ENCODE results near the gene SMYD3.
"Not testable (repeated sequence)": the region's sequence is repeated elsewhere in the genome, so short reads cannot be mapped to it uniquely, and the experiment has no call there.

SMYD3 gene

DNA sequence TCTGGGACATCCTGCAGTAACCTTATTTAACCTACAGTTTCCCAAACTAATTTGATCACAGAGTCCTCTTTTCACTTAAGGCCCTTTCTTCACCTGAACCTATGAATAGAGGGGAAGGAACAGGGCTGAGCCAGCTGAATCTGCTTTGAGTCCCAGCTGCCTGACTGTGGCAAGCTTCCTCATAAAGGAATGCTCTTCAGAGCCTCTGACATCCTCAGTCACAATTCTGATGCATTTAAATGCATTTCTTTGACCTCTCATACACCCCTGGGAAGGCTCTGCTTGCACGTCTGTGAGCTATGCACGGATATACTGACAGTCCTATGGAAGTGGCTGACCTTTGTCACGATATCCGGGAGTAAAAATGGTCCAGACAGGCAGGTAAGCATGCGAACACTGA, 673.1 kb downstream of the SMYD3 start:
- DNase-seq (ENCODE audit: low read depth): no peak

DNA sequence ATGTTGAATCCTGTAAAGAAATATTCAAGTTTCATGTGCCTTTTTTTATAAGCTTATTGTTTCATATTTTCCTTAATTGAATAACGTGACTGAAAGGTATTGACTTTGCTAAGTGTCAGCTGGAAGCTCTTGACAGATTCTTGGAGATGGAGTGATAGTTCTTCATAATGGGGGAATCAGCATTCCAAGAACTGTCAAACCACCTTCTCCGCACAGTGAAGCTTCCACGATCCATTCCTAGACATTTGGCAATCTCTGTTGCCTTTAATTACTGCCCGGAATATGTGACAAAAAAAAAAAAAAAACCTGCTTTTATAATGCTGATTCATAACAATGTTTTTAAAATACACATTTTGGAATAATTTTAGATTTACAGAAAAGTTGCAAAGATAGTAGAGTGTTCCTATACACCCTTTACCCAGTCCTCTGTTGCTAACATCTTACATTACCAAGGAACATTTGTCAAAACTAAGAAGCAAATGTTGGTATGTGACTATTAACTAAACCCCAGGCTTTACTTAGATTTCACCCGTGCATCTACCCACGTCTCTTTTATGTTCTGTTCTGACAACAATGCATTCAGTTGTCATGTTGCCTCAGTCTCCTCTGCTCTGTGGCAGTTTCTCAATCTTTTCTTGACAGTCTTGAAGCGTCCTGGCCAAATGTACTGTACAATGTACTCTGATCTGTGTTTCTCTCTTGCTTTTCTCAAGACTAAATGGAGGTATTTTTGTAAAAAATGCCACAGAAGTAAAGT, 674.1 kb downstream of the SMYD3 start:
- no peak for DNase-seq (ENCODE audit: low read depth)

DNA sequence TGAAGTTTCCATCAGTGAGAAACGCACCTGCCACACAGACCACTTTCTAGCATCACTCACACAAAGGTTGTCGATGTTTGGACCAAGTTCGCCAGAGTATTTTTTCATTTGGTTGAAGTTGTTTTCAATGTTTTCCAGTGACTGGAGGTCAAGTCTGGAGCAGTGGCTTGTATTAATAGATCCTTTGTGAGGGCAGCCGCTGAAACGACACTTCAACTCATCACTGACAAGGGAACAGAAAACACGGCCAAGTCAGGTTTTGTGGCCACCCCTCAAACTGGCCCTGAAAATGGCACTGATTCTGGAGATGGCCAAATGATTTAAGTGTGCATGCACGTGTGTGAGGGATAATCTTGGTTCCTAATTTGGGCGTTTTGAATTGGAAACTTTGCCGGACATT, 675.6 kb downstream of the SMYD3 start:
- no peak for DNase-seq (ENCODE audit: low read depth)

DNA sequence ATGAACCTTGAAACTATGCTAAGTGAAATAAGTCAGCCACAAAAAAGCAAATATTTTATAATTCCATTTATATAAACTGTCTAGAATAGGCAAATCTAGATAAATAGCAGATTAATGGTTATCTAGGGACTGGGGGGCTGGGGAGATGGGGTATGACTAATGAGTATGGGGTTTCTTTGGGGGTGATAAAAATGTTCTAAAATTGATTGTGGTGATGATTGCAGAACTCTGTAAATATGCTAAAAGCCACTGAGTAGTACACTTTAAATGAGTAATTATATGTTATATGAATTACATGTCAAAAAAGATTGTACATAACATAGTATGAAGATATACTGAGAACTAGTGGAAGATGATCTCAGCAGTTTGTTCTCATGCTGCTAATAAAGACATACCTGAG, 677.3 kb downstream of the SMYD3 start:
- no peak for DNase-seq (ENCODE audit: low read depth)

DNA sequence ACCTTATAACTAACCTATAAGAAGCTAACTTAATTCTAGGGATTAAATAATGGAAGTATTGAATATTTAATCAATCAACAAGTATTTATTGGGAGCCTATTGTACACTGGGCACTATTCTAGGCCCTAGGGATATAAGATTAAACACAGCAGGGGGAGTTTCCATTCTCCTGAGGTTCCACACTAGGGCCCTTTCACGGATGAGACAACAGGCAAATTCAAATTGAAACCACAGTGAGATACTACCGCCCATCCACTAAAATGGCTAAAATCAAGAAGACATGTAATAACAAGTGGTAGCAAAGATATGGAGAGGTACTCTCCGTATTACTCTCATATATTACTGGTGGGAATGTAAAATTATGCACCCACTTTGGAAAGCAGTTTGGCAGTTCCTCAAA, 677.9 kb downstream of the SMYD3 start:
- DNase-seq (ENCODE audit: low read depth): no peak

DNA sequence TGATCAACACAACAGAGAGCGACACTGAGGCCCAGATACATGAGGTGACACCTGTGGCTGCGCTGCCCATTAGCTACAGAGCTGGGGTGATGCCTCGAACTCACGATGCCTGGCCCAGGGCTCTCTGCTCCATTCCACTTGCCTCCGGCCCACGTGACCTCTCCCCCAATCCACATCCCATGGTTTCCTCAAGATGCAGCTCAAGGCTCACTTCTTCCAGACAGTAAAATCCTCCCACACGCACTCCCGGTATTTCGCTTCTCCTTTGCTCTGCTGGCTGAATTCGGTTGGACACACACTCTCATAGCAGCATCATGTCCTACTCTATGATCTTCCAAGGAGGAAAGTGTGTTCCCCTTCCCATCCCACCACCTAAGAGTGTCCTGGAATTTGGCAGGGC, 679.8 kb downstream of the SMYD3 start:
- DNase-seq (ENCODE audit: low read depth): no peak

DNA sequence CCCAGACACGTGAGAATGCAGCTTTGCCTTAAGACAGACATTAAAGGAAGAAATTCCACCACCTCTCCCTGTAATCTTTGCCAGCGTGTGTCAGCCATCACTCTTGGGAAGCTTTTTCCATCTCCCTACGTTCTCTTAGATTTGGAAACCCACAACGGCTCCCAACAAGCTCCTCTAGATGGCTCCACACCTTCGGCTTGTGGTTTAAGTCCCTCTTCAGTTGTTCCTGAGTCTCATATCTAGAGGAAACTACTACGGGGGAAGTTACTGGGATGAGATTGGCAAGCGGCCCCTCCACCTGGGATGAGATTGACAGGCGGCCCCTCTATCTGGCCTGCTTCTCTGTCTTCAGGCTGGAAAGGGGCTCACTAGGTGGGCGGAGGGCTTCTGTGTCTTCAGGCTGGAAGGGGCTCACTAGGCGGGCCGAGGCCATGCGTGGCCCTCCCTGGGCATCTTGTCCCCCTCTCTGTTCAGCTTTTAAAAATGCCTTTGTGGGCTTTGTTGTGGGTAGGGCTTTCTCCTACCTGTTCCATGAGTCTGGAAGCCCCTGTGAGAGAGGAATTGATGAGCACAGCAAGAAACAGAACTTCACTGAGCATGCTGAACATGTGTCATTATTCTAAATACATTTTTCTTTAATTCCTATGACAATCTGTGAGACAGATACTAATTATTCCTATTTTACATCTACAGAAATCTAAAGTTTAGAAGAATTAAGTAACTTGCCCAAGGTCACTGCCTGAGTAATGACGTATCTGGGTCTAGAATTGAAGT, 681.8 kb downstream of the SMYD3 start:
- no peak for DNase-seq (ENCODE audit: low read depth)

DNA sequence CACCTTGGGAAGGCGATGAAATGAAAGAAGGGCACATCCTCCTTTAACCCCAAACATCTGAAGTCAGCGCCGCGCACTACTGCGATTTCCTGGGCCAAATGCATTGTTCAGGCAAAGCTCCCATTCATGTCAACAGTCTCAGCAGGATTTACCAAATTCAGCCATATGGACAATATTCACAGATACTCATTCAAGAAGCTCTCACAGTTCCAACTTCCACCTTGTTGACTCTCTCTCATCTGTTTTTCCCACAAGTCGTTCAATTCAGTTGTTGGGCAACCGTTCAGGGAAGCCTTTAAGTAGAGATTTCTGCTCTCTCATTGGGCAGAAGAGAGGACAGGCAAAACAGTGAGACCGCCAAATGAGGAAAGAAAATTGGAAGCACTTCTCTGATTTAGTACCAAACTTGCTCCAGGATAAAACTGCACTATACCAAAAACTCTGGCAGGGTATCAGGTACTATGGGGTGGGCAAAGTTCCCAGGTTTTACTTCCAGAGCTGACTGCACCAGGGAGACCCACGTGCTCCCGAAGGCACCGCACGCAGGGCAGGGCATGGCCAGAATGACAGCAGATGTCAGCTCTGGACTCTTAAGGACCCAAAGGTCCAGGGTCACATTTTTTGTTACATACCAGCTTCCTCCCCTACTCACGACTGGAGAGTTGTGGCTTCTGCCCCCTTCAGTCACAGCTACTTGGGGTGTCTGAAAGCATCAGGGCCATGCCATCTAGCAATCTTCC, 683.5 kb downstream of the SMYD3 start:
- DNase-seq (ENCODE audit: low read depth): no peak

DNA sequence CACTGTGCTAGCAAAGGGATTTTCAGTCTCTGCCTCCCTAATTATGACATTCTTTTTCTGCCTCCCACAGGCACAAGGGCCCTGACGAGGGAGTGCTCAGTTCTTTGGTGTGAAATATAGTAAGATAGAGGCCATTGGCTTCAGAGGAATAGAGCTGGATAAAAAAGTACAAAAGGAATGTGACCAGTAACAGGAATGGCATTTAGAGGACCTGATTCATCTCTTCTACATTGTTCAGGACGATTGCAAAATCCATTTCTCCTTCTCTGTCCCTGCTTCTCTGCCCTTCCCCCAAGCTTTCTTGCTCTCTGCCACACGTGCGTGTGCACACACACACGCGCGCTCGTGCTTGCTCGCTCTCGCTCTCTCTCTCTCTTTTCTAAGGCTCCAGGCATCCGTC, 684.1 kb downstream of the SMYD3 start:
- DNase-seq (ENCODE audit: low read depth): peak; percentile 79

DNA sequence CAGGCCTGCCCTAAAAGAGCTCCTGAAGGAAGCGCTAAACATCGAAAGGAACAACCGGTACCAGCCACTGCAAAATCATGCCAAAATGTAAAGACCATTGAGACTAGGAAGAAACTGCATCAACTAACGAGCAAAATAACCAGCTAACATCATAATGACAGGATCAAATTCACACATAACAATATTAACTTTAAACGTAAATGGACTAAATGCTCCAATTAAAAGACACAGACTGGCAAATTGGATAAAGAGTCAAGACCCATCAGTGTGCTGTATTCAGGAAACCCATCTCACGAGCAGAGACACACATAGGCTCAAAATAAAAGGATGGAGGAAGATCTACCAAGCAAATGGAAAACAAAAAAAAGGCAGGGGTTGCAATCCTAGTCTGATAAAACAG, 688.7 kb downstream of the SMYD3 start:
- not testable (repeated sequence) for DNase-seq (ENCODE audit: low read depth)

DNA sequence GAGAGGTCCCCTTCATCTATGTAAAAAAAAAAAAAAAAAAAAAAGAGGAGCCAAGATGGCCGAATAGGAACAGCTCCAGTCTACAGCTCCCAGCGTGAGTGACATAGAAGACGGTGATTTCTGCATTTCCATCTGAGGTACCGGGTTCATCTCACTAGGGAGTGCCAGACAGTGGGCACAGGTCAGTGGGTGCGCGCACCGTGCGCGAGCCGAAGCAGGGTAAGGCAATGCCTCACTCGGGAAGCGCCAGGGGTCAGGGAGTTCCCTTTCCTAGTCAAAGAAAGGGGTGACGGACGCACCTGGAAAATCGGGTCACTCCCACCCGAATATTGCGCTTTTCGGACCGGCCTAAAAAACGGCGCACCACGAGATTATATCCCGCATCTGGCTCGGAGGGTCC, 690.6 kb downstream of the SMYD3 start:
- not testable (repeated sequence) for DNase-seq (ENCODE audit: low read depth)

DNA sequence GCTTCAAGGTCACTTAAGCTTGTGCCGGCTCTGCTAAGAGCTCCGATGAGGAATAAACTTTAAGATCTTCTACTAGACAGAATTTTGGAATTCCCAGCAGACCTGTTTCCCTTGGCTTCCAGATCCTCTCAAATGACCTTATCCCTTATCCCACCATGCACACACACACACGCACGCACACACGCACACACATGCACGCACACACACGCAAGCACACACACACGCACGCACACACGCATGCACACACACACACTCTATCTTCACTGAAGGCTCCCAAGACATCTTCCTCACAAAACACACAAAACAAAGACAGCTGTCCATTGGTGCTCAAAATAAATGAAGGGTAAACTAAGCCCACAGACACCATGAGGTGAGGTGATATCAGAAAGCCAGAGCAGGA, 692.4 kb downstream of the SMYD3 start:
- DNase-seq (ENCODE audit: low read depth): no peak

DNA sequence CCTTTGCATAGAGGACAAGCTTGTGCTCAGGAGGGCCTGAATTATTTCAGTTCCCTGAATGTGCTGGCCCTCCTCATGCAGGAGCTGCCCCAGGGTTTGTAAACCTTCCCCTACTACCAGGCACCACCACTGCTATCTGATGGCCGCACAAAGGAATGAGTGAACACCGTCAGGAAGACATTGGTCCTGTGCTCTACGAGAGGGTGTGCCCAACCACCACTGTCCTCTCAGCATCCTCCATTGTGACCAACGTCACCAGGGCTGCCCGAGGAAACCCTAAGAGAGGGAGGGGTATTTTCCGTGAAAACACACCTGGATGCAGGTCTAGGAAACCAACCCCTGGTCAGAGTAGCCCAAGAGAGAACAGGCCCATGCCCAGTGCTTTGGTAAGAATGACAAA, 694.8 kb downstream of the SMYD3 start:
- no peak for DNase-seq (ENCODE audit: low read depth)

DNA sequence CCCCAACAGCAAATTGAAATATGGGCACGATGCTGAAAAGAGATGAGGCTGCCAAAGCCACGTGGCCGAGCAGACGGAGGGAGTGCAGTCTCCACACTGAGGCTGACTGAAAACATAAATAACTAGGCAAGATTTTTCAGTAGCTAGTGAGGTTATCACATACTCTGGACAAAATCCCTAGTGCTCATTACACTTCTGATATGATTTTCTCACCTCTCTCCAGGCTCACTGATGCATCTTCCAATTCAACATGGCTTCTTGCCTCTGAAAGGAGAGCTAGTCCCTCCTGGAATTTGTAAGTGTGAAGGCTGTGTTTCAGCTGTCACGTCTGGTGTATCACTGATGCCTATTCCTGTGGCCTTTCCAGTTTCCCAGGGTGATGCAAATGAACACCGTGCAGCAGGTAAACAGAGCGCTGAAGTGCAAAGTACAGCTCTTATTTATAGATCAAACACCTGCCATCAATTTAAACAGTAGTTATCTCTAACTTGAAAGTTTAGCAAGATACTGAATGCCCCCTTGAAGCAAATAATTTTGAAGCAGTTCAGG, 696.2 kb downstream of the SMYD3 start:
- no peak for DNase-seq (ENCODE audit: low read depth)

DNA sequence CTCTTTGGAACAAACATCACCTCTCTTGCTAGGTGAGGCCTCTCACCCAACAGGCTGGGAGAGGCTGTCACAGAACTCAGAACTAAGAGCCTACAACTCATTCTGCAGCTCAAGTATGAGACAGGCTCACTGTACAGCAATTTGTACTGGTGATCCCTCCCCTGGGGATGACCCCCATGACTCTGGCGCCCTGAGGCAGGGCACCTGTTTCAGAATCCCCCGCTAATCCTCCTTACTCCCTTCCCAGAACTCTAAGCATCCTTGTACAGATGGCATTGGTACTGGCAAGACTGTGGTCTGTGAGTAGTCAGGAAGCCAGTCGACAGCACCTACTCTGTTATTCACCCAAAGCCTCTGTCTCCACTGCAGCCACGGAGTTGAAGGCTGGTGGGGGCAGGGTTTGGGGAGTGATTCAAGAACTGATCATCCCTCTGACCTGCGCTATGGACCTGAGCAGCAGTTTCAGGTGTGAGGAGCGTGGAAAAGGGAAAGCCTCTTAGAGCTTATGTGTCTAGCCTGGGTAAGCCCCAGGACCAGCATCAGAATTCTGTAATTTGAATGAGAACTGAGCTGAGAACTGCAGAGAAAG, 696.8 kb downstream of the SMYD3 start:
- no peak for DNase-seq (ENCODE audit: low read depth)

DNA sequence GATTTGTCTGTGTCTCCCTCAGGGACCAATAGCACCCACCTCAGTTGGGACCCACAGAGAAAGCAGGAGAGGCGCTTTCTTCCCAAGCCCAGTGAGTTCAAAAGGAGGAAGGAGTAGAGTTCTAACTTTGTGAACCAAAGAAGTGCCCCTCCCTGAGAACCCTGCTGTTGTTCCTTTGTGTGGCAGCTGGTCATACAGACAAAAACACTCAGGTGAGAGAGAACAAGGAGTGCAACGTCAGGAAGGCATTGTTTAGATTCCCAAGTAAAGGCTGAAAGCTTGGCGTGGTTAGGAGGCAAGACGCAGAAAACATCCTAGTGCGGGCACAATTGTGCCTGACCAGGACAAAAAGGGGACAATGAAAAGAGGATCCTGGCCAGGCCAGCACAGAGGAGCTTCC, 697.7 kb downstream of the SMYD3 start:
- no peak for DNase-seq (ENCODE audit: low read depth)

DNA sequence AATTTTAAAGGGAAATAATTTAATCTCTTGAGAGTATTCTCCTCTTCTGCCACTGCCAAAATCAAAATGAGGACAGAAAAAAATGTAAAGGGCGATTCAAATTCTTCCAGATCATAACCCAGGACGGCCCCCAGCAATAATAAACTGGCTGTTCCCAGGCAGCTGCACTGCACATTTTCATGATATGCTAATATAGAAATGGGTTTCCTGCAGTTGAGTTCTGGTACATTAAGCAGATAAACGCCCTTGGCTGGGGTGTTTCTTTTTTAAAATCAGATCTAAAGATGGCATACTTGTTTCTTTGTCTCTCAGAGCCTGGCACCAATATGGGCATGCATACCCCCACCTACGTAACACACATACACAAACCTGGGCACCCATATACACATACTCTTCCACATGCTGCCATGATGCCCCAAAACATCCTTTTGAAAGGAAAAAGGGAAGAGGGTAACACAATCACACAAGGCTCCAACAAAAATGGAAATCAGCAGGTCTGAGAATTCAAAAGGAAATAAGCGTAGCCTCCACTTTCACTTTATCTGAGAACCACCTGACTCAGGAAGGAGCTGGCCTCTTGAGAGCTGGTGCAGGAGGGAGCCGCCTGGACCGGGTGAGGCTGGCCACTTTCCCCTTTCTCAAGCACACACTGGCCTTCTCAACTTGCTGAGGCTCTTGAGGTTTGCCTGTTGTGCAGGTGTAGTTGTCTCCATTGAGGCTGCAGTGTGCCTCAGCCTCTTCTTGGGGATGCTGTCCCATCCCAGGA, 698.9 kb downstream of the SMYD3 start:
- DNase-seq (ENCODE audit: low read depth): no peak

DNA sequence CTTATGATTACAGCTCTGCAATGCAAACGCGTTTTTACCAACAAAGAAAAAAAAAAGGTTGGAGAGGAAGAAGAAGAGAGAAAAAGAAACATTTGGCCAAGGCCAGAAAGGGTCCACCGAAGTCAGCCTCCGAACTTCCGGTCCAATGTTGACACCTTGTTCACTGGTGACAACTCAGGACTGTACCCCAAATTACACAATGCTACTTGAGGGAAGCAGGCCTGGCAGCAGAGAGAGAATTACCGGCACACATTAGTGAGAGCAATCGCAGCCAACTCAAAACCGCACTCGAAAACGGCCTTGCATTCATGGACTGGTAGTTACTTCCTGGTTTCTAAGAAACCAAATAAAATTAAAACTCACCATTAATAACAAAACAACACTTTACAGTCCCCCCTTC, 699.8 kb downstream of the SMYD3 start:
- no peak for DNase-seq (ENCODE audit: low read depth)

DNA sequence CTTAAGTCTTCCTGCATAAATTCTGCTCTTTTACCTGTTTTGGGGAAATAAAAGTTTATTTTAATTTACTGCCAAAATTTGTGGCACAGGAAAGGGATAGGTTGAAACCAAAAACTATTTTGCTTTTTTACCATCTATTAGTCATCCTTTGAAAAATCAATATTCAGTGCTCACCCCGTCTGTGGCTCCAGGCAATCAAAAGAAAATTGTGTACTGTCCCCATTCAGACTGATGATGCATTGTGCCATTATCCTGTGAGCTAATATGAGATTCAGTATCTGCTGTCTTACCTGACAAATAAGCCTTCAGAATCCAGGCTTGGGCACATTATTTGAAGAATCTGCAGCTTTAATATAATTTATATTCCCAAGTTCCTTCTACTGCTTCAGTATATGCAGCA, 701.5 kb downstream of the SMYD3 start:
- no peak for DNase-seq (ENCODE audit: low read depth)

DNA sequence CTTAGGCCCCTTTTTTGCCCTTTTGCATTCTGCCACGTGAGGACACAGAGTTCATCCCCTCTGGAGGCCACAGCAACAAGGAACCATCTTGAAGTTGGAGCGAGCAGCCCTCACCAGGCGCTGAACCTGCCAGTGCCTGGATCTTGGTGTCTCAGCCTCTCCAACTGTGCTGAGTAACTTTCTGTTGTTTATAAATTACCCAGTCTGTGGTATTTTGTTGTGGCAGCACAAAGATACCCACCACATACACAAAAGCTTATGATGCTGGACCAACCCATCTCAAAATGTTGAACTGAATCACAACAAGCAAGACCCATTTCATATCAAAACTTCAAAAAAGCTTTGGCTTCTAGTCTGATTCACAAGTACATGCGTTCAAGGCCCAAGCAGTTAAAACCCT, 702.4 kb downstream of the SMYD3 start:
- no peak for DNase-seq (ENCODE audit: low read depth)

DNA sequence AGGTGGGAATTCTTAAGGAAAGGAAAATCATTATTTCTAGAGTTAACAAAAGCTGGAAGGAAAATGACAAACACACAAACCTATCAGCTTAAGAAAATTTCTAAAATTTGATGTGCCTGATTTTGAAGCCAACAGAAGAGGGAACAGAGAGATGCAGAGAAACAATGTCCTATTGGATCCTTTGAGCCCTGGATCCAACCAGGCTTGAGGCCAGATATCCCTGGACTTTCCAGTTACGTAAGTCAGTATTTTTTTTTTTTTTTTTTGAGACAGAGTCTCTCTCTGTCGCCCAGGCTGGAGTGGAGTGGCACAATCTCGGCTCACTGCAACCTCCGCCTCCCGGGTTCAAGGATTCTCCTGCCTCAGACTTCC, 703.4 kb downstream of the SMYD3 start:
- no peak for DNase-seq (ENCODE audit: low read depth)
